ENCODE measurements around the gene HSPD1. TPM values are rescaled to one million over a fixed set of nuclear protein-coding genes. Genes with fewer than 3 reads are reported as not detected.

HSPD1 gene
- total and polyA plus RNA-seq, 2 of the 13 experiments (the other 11 are each of a cell fraction or from before 2014, with no cell fraction given): 685 to 2,610 TPM

GRCh38 chr2:197450465-197450864 is 49.2 kb downstream of the HSPD1 start (continued):
- TF ChIP-seq AGO2 (optimal IDR thresholded peaks at IDR 0.05; ENCODE audit: low read depth, low read length) (peak; percentile 29), ZFP91 (CRISPR knock-in tag; IDR thresholded peaks at IDR 0.05; ENCODE audit: borderline replicate concordance) (peak; percentile 15; the same call in 1 of the 2 replicates), BATF2 (CRISPR knock-in tag; IDR thresholded peaks at IDR 0.05) (no peak), FOXC1 (CRISPR knock-in tag; IDR thresholded peaks at IDR 0.05; ENCODE audit: borderline replicate concordance) (no peak), ZNF607 (CRISPR knock-in tag; IDR thresholded peaks at IDR 0.05; ENCODE audit: borderline replicate concordance) (0 out of 2 replicates have a peak, but pooled peaks have one; percentile 2), FOXM1 (CRISPR knock-in tag; IDR thresholded peaks at IDR 0.05) (no peak), ZNF333 (CRISPR knock-in tag; IDR thresholded peaks at IDR 0.05; ENCODE audit: borderline replicate concordance) (peak; percentile 21; the same call in 1 of the 2 replicates), IKZF1 (IDR thresholded peaks at IDR 0.05) (no peak), ZNF407 (CRISPR knock-in tag; IDR thresholded peaks at IDR 0.05; ENCODE audit: not compliant biosample characterization) (no peak), PTBP1 (IDR thresholded peaks at IDR 0.05; ENCODE audit: low read depth, low read length, poor library complexity, severe bottlenecking) (peak; percentile 64), GABPB1 (CRISPR knock-in tag; IDR thresholded peaks at IDR 0.05) (peak; percentile 25; the same call in 1 of the 2 replicates), FOXA1 (IDR thresholded peaks at IDR 0.05) (no peak), FOXA1 (CRISPR knock-in tag; IDR thresholded peaks at IDR 0.05) (no peak), ZNF749 (CRISPR knock-in tag; IDR thresholded peaks at IDR 0.05; ENCODE audit: borderline replicate concordance) (no peak), ZNF251 (CRISPR knock-in tag; IDR thresholded peaks at IDR 0.05) (no peak), TEF (CRISPR knock-in tag; IDR thresholded peaks at IDR 0.05) (no peak), RBAK (CRISPR knock-in tag; IDR thresholded peaks at IDR 0.05) (no peak), NCOA5 (CRISPR knock-in tag; IDR thresholded peaks at IDR 0.05) (no peak), ZNF816 (CRISPR knock-in tag; IDR thresholded peaks at IDR 0.05; ENCODE audit: borderline replicate concordance) (no peak), NRL (CRISPR knock-in tag; IDR thresholded peaks at IDR 0.05; ENCODE audit: borderline replicate concordance) (peak; percentile 54; the same call in 1 of the 2 replicates)
